ENCODE measurements around the gene KRT28. TPM values are rescaled to one million over a fixed set of nuclear protein-coding genes. Genes with fewer than 3 reads are reported as not detected.
"Not testable (repeated sequence)": the region's sequence is repeated elsewhere in the genome, so short reads cannot be mapped to it uniquely, and the experiment has no call there.

Gene KRT28
- total RNA-seq, 1 donor from 2014 or later = 3.6 TPM

DNA sequence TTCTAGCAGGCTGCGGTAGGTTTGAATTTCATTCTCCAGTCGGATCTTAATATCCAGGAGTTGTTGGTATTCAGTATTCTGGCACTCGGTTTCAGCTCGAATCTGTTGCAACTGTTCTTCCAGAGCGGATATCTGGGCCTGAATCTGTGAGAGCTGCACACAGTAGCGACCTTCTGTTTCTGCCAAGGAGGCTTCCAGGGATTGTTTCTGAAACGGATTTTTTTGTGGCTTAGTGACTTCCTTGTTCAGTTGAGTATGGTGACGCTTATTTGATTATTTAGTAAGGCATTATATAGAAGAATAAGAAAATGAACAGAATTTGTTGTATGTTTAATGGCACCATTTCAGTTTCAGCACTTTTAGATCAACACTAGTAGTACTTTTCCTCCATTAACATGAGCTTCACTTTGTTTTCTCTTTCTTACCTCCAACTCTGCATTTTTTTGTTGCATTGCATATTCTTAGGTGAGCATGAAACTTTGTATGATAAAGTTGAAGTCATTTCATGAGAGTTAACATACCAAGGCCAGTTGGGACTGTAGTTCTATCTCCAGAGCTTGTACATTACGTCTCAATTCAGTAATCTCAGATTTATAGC, 19.9 kb upstream of the KRT28 start:
- peak; percentile 35 for DNase-seq (ENCODE audit: low spot score)

DNA sequence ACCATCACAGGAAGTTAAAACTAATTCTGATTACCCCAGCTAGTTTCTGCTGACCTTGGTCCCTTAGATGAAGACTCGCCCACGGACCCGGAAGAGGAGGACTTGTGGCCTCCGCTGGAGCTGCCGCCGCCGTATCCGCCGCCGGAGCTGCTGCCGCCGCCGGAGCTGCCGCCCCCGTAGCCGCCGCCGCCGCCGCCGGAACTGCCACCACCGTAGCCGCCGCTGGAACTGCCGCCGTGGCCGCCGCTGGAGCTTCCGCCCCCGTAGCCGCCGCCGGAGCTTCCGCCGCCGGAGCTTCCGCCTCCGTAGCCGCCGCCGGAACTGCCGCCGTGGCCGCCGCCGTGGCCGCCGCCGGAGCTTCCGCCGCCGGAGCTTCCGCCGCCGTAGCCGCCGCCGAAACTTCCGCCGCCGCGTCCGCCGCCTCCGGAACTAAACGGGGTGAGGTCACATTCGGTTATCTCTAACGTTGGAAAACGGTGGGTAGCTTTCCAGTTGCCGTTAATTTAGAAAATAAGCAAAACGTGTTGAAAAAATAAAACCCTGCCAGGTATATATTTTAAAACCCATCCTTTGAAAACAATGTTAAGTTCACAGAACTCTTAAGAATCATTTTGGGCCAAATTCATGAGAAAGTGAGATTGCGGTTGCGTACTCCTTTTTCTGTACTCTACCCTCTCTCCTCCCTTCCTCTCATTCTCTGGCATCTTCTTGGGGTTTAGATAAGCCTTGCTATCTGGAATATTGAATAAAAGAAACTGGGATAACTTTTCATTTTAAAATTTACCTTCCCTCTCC, 19.2 kb upstream of the KRT28 start:
- DNase-seq (ENCODE audit: low spot score) = peak; percentile 86

DNA sequence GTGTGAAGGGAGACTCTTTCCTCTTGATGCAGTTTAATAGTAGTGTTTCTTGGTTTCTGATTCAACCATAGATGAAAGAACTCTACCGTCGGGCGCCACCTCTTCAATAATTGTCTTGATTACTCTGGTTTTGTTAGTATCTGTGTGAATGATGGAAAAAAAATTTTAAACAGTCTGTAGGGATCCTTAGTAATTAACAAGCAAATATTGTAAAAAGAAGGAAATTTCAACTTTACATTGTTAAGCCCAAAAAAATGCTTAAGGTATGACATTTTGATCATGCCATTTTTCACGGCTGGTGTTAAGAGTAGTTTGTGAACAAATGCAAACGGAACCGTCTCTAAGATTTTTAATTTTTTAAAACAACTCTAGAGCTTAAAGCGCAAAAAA, 18.6 kb upstream of the KRT28 start:
- DNase-seq (ENCODE audit: low spot score) = peak; percentile 4

DNA sequence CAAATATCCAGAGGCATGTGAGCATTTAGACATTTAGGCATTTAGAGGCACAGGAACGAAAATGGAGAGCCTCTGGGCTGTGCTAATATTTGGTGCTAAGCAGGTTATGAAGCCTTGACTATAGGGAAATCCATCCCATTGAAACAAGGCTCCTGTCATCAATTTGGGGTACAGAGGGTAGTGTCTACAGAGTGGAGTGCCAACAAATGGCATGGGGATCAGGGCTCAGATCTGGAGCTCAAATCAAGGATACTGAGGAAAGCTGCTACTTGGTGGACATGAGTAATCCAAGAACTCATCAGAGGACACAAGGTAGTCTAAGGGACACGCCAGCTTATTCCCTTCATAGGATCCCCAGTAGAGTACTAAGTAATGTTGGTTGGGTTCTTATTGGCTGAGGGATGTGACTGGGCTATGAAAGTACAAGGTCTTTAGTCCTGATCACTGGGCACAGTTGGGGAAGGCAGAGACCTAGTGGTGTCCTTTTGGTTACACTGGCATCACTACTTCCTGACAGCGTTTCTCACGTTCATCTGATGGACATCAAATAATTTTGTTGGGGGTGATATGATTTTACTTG, 17.4 kb upstream of the KRT28 start:
- DNase-seq (ENCODE audit: low spot score) = no peak

DNA sequence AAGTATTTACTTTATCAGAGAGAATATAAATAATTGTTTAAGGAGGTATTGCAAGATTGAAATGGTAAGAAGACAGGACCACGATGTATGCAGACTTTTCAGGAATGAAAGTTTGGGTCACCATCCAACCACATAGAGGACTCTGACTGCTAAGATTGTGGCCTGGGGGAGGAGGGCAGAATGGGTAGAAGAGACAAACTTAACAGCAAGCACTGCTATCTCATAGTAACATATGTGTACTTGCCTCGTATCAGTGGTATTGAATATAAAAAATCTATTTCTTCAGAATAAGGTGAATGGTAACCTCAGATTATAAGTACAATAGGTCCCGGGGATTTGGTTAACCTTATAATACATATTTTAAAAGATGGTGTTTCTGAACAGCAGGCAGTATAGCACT, 16.8 kb upstream of the KRT28 start:
- no peak for DNase-seq (ENCODE audit: low spot score)

DNA sequence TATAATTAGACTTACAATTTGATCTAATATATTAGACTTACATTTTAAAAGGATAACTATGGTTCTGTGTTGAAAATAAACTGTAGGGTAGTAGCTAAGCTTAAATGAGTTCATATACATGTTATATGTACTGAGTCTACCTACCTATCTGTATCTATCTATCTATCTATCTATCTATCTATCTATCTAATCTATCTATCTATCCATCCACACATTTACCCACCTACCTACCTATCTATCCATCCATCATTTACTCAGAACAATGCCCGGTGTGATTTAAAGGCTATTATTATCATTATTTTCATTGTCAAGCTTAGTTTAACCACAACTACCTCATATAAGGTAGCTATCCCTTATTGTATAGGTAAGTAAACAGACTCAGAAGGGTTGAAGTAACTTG, 15.6 kb upstream of the KRT28 start:
- no peak for DNase-seq (ENCODE audit: low spot score)

DNA sequence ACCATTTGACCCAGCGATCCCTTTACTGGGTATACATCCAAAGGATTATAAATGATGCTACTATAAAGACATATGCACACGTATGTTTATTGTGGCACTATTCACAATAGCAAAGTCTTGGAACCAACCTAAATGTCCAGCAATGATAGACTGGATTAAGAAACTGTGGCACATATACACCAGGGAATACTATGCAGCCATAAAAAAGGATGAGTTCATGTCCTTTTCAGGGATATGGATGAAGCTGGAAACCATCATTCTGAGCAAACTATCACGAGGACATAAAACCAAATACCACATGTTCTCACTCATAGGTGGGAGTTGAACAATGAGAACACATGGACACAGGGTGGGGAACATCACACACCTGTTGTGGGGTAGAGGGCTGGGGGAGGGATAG, 14.9 kb upstream of the KRT28 start:
- DNase-seq (ENCODE audit: low spot score) = not testable (repeated sequence)

DNA sequence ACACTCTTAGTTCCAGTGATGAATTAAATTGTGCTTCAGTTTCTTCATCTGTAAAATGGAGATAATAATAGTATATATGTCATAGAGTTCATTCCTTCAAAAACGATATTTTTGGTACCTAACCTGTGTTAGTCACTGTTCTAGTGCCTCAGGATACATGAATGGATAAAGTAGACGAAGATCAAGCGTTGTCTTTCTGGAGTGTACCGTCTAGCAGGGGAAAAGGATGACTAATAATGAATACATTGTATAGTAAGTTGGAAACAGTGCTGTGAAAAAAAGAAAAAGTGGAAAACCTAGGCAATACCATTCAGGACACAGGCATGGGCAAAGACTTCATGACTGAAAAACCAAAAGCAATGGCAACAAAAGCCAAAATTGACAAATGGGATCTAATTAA, 14.0 kb upstream of the KRT28 start:
- no peak for DNase-seq (ENCODE audit: low spot score)

DNA sequence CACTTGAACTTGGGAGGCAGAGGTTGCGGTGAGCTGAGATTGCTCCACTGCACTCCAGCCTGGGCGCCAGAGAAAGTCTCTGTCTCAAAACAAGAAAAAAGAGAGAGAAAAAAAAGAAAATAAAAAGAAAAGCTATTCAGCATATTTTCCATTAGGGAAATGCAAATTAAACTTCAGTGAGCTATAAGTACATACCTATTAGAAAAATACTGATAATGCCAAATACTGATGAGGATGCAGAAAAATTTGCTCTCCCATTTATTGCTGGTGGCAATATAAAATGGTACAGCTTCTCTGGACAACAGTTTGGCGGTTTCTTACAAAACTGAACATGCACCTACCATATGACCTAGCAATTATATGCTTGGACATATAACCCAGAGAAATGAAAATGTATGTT, 12.9 kb upstream of the KRT28 start:
- no peak for DNase-seq (ENCODE audit: low spot score)

DNA sequence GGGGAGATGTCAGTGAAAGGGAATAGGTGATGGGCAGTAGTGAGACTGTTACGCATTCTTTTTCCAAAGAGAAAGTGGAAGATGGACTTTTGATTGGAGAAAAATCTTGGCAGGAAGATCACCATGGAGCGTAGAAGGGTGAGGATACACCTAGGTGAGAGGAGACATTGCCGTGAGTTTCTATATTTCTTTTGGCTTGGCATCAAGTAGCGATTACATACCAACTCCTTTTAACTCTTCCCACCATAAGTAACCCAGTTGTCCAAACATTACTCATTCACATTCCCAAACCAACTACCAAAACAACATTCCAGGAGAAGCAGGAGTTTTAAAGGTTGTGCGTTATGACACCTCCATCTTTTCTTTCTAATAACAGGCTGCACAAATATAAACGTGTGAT, 10.7 kb upstream of the KRT28 start:
- no peak for DNase-seq (ENCODE audit: low spot score)

DNA sequence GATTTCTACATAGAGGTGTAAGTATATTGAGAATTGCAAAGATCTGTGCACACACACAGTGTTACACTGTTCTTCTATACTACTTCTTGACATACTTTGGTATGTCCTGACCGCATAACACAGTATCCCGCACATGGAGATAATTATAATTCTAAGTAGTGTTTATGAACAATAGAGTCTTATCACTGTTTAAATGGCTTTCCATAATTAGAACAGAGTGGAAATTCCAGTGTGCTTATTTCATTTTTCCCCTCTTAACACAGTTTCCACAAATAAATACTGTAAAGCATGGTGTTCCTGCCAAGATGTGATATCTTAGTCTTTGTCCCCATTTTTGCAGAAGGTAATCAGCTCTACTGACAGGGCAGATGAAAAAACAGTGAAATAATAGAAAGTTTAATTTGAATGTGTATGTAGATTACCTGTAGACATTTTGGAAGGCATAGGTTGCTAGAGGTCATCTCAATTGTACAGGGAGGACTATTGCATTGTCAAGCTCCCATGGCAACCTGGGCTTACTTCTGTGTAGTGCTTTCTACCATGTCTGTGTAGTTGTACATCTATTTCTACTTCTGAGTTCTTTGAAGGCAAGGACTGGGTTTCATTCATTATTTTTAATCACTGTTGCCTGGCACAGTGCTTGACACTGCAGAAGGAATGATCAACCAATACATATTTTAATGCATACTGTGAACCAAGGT, 10.1 kb upstream of the KRT28 start:
- DNase-seq (ENCODE audit: low spot score) = no peak

DNA sequence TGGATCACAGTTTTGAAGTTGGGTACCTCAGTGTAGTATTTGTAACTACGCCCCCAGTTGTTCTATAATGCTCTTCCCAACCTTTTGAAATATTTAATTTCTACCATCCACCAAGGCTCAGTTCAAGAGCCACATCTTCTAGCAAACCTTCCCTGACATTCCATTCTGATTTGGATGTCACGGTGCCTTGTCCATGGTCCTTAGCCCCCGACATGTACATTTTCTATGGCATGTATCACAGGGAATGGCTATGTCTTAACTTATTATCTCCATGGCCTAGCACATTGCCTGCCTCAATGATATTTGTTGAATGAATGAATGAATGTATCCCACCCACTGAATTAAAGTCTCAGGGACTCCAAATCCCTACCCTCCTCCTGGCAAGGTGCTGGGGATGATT, 6.4 kb upstream of the KRT28 start:
- DNase-seq (ENCODE audit: low spot score) = no peak

DNA sequence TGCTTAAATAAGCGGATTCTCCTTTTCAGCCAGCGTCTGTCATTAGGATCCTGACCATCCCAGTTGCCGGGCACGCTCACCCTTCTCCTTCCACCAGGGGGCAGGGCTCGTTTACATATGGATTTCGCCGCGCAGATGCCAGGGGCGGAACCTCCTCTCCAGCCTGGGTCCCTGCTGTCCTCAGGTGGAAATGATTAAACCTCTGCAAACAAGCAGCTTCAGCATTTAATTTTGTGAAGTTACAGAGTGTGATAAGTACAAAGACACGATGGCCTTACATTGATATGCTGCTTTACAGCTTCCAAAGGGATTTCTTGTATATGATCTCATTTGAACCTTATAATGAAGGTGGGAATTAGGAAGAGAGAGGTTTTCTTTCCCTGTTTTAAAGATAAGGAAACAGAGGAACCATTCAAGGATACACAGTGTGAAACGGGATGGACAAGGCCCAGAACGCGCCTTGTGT, 3.9 kb upstream of the KRT28 start:
- peak; percentile 75 for DNase-seq (ENCODE audit: low spot score)

DNA sequence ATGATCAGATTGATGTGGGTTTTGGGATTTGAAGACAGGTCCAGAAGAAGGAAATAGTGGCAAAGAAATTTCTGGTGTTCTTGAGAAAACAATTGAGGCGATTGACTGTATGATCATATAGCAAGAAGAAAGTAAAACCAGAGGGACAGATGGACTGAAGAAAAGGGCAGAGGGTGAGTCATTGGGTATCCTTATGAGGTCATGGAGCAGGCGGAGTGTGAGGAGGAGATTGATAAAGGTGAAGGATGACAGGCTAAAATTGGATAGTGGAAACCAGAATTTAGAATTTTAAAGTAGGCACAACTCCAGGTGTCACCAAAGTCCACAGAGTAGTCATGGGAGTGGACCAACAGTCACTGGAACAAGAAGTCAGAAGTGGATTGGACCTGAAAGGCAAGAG, 1.4 kb upstream of the KRT28 start:
- no peak for DNase-seq (ENCODE audit: low spot score)

DNA sequence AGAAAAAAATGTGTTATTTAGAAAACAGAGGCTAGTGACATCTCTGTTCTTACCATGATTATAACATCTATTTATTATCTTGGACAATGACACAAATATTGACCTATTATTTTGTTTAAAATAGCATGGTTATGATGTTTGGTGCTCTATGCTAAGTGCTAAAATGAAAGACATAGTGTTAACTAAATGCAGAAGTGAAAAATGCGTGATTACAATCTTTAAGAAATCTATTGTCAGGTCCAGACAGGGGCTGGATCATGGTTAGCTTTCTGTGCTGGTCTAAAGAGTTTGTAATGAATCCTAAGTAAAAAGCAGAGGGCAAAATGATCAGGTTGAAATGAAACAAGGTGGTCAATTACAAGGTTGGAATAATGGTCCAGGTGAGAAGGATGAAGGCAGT, 622 bp upstream of the KRT28 start:
- no peak for DNase-seq (ENCODE audit: low spot score)

DNA sequence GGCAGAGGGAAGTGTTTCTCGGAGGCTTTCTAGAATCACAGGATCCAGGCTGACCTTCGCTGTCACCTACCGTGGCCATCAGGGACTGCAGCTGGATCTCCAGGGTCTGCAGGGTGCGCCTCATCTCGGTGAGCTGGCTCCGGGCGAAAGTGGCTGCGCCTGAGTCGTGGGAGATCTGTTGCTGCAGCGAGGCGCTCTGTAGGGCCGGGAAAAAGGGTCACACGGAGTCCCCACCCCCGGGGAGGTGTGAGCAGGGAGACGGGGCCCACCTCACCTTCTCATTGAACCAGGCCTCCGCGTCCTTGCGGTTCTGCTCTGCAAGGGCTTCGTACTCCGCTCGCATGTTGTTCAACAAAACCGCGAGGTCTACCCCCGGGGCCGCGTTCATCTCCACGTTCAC, 2.9 kb downstream of the KRT28 start:
- DNase-seq (ENCODE audit: low spot score) = no peak

DNA sequence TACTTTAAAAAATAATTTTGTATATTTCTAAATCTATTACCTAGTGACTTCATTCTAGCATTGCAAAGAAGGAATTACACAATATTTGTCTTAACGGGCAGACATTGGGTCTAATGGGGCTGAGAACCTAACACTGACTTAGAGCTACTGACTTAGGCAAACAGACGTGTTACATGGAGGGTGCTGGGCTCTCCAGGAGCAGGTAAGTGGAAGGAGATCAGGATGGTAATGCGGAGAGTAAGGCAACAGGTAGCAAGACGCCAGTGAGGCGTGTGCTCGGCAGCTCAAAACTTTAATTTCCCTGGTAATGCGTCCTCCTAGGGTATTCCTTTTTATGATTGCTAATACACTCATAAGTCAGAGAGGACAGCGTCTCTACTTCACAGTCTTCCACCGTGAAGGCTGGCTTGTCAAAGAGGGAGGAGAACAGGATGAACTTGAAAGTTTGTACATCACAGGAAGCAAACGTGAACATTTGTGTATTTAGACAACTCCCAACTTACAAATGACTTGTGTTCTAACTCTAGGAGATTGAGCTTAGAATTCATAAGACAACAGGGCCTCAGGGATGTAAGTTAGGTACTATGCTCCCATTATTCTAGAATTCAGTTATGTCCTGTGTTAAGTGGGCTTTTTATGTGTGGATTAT, 4.6 kb downstream of the KRT28 start:
- no peak for DNase-seq (ENCODE audit: low spot score)

DNA sequence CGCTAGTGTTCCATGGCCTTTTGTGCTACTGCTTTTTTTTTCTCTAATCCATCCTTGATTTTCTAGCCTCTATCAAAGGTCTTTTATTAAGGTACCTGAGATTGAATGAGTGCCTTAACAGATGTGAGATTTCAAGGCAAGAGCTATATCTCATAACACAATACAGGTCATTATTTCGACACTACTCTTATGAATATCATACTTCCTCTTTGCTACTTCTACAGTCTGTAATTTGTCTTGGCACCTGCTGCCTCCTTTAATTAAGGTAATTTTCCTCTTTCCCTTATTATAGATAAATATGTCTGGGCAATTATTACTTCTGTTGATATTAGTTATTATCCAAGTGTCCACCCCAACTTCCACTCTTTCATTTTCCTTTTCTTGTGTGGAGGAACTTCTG, 5.3 kb downstream of the KRT28 start:
- no peak for DNase-seq (ENCODE audit: low spot score)

DNA sequence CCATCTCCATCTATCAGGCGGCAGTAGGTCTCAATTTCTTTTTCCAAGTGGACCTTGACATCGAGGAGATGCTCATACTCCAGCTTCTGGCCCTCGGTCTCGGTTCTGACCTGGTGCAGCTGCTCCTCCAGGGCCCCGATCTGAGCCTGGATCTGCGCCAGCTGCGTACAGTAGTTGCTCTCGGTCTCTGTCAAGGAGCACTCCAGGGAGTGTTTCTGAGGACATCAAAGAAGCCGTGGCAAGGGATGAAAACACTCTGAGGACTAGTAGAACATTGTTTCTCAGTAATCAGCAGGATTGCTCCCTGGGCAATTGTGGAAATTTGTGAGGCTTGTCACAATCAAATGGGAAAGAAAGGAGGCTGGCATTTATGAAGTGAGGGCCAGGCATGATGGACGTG, 5.9 kb downstream of the KRT28 start:
- DNase-seq (ENCODE audit: low spot score) = no peak

DNA sequence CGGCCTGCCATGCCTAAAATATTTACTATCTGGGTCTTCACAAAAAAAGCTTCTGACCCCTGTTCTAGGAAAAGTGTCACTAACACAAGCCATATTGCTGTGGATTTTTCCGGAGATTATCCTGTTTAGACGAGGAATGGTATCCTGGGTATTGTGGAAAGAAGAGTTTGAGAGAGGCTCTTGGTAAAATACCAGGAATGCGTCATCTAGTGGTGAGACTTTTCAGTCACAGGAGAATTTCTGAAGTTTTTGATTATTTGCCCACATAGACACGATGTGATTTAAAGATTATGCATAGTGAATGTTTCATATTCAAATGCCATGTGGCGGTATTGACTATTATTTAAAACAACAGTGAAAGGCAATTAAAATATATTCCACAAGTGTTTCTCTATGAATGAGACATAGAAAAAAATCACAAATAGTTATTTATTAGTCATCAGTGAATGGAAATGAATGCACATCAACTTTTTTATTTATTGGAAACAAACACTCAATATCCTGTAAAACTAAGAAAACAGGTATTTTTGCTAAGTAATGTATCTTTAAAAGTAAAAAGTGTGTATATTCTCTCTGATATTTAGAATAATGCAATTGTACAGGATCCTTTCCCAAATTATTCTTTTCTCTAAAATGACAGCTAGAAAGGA, 7.8 kb downstream of the KRT28 start:
- DNase-seq (ENCODE audit: low spot score) = peak; percentile 74

DNA sequence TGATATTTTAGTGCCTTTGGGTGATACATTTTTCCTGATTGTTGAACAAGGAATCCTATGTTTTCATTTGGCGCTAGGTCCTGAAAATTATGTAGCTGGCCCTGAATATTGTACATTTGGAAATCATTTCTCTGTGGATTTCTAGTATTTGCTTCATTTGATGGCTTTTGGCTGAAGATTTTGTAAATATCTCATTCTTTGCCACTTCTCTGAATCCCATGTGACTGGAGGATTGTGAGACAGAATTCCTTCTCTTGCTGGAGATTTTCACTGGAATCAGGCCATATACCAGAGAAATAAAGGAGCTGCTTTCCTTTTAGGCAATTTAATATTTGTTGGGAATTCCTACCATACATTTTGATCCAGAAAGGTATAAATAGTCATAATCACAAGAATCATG, 8.6 kb downstream of the KRT28 start:
- peak; percentile 58 for DNase-seq (ENCODE audit: low spot score)

DNA sequence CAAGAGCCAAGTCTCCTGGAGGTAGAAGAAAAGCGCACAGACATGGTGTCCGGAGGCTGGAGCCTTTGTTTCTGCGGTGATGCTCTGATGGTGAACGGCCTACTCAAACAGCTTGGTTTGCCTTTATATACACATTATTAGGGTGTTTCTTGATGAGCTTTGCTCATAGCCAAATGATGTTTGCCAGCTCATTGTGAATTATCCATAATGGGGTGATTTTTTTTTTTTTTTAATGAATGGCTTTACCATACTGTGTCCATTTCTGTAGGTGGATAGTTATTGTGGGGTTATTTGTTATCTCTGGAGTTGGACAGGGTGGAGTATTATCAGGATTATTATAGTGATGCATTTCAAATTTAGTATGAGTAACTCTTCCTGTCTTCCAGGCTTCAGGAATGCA, 17.3 kb downstream of the KRT28 start, which contains the start of gene KRT27:
KRT27 (minus strand) TSS at position 101 of the 400 bp plus-strand sequence; CDS start at position 44, 57 bp downstream.
- DNase-seq (ENCODE audit: low spot score) = no peak
